Measurements from ENCODE around the gene OAS3.

Gene OAS3

DNA sequence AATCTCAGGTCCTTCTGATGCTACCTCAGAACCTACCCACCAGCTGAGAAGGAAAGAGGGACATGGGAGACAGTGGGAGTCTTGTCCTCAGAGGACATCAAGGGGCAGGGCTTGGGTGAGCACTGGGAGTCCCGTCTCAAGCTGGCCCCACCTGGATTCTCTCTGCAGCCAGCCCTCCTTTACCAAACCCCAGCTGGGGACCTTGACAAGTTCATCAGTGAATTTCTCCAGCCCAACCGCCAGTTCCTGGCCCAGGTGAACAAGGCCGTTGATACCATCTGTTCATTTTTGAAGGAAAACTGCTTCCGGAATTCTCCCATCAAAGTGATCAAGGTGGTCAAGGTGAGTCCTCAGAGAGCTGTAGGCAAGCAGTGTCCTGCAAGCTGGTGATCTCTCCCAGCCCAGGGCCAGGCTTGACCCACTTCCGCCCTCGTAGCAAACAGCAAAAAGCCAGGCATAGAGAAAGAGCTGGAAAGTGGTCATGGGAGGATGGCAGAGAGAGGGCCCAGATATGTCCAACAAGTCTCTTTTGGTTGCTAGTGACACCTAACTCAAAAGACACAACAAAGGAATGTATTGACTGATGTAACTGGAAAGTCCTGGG, 25.9 kb downstream of the OAS3 start:
- Histone ChIP-seq H3K9me3 (ENCODE audit: insufficient read depth, low read length) (no peaks in the 10 kb centered on the region), H3K36me3 (replicated peaks; ENCODE audit: low read depth, low read length) (peaks cover 11% of the 10 kb centered on the region), H3K4me3 (ENCODE audit: low read length) (no peak overlapping the region), H3K4me1 (ENCODE audit: low read length) (no peaks in the 10 kb centered on the region), H2AFZ (ENCODE audit: low read depth, low read length) (no peak overlapping the region), H3K9ac (ENCODE audit: low read length) (no peak overlapping the region), H3K4me2 (ENCODE audit: low read length) (no peak overlapping the region), H3K27ac (ENCODE audit: low read length) (no peak overlapping the region), H3K79me2 (ENCODE audit: low read length) (no peaks in the 10 kb centered on the region), H4K20me1 (ENCODE audit: insufficient read depth, low read length) (no peaks in the 10 kb centered on the region), H3K27me3 (ENCODE audit: low read depth, low read length) (no peaks in the 10 kb centered on the region)
- no peak for TF ChIP-seq EZH2phosphoT487 (IDR thresholded peaks at IDR 0.05; ENCODE audit: low read depth)
- TF ChIP-seq, protein P1, sequence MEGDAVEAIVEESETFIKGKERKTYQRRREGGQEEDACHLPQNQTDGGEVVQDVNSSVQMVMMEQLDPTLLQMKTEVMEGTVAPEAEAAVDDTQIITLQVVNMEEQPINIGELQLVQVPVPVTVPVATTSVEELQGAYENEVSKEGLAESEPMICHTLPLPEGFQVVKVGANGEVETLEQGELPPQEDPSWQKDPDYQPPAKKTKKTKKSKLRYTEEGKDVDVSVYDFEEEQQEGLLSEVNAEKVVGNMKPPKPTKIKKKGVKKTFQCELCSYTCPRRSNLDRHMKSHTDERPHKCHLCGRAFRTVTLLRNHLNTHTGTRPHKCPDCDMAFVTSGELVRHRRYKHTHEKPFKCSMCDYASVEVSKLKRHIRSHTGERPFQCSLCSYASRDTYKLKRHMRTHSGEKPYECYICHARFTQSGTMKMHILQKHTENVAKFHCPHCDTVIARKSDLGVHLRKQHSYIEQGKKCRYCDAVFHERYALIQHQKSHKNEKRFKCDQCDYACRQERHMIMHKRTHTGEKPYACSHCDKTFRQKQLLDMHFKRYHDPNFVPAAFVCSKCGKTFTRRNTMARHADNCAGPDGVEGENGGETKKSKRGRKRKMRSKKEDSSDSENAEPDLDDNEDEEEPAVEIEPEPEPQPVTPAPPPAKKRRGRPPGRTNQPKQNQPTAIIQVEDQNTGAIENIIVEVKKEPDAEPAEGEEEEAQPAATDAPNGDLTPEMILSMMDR (IDR thresholded peaks at IDR 0.05; ENCODE audit: low read depth, low read length), result no peak

DNA sequence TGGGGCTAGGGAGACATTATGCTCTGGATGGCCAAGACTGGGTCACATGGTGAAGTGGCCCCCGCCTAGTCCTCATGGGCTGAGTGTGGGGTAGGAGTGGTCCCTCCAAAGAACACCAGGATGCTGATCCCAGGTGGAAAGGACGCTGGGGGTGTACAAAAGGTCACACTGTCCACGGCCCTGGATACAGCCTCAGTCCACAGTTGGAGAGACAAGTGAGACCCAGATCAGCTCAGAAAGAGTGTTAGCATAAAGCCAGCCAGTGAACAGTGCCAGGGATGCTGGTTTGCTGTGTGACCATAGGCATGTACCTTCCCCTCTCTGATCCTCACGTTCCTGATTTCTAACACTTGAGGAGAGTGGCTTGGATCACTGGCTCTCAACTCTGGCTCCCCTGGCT, 26.6 kb downstream of the OAS3 start:
- TF ChIP-seq, protein P1 (IDR thresholded peaks at IDR 0.05; ENCODE audit: low read depth, low read length), result no peak
- TF ChIP-seq EZH2phosphoT487 (IDR thresholded peaks at IDR 0.05; ENCODE audit: low read depth), result no peak
- H2AFZ ChIP-seq (ENCODE audit: low read depth, low read length), result no peak overlapping the region
- no peak overlapping the region for H3K9ac ChIP-seq (ENCODE audit: low read length)
- no peaks in the 10 kb centered on the region for H3K27me3 ChIP-seq (ENCODE audit: low read depth, low read length)
- no peak overlapping the region for H3K4me3 ChIP-seq (ENCODE audit: low read length)
- H3K4me1 ChIP-seq (ENCODE audit: low read length), result no peaks in the 10 kb centered on the region
- no peak overlapping the region for H3K27ac ChIP-seq (ENCODE audit: low read length)
- H3K79me2 ChIP-seq (ENCODE audit: low read length), result no peaks in the 10 kb centered on the region
- H3K4me2 ChIP-seq (ENCODE audit: low read length), result no peak overlapping the region
- H3K36me3 ChIP-seq (replicated peaks; ENCODE audit: low read depth, low read length), result peaks cover 11% of the 10 kb centered on the region
- no peaks in the 10 kb centered on the region for H4K20me1 ChIP-seq (ENCODE audit: insufficient read depth, low read length)
- no peaks in the 10 kb centered on the region for H3K9me3 ChIP-seq (ENCODE audit: insufficient read depth, low read length)

DNA sequence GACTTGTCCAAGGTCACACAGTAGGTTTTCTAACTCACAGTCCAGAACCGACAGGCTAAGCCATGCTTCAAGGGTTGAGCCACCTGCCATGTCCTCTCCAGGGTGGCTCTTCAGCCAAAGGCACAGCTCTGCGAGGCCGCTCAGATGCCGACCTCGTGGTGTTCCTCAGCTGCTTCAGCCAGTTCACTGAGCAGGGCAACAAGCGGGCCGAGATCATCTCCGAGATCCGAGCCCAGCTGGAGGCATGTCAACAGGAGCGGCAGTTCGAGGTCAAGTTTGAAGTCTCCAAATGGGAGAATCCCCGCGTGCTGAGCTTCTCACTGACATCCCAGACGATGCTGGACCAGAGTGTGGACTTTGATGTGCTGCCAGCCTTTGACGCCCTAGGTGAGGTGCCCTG, 27.4 kb downstream of the OAS3 start:
- Histone ChIP-seq H3K27me3 (ENCODE audit: low read depth, low read length) (no peaks in the 10 kb centered on the region), H3K4me3 (ENCODE audit: low read length) (no peak overlapping the region), H3K27ac (ENCODE audit: low read length) (no peak overlapping the region), H3K79me2 (ENCODE audit: low read length) (no peaks in the 10 kb centered on the region), H3K4me2 (ENCODE audit: low read length) (no peak overlapping the region), H3K9ac (ENCODE audit: low read length) (no peak overlapping the region), H2AFZ (ENCODE audit: low read depth, low read length) (no peak overlapping the region), H3K36me3 (replicated peaks; ENCODE audit: low read depth, low read length) (peaks cover 11% of the 10 kb centered on the region), H3K4me1 (ENCODE audit: low read length) (no peaks in the 10 kb centered on the region), H4K20me1 (ENCODE audit: insufficient read depth, low read length) (no peaks in the 10 kb centered on the region), H3K9me3 (ENCODE audit: insufficient read depth, low read length) (no peaks in the 10 kb centered on the region)
- no peak for TF ChIP-seq EZH2phosphoT487 (IDR thresholded peaks at IDR 0.05; ENCODE audit: low read depth)
- TF ChIP-seq, protein P1 (IDR thresholded peaks at IDR 0.05; ENCODE audit: low read depth, low read length), result no peak

DNA sequence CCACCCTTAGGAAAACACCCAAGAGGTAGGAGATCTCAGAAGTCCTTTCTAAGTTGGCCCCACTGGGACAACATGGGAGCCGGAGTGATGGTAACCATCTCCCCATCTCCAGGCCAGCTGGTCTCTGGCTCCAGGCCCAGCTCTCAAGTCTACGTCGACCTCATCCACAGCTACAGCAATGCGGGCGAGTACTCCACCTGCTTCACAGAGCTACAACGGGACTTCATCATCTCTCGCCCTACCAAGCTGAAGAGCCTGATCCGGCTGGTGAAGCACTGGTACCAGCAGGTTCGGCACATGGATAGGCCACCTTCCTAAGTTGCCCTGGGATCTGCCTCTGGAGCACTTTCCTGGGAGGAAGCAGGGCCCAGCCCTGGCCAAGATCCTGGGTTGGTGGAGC, 29.0 kb downstream of the OAS3 start:
- Histone ChIP-seq H3K4me3 (ENCODE audit: low read length) (no peak overlapping the region), H3K4me1 (ENCODE audit: low read length) (no peaks in the 10 kb centered on the region), H3K27me3 (ENCODE audit: low read depth, low read length) (no peaks in the 10 kb centered on the region), H3K27ac (ENCODE audit: low read length) (no peak overlapping the region), H3K4me2 (ENCODE audit: low read length) (no peak overlapping the region), H2AFZ (ENCODE audit: low read depth, low read length) (no peak overlapping the region), H4K20me1 (ENCODE audit: insufficient read depth, low read length) (no peaks in the 10 kb centered on the region), H3K9ac (ENCODE audit: low read length) (no peak overlapping the region), H3K36me3 (replicated peaks; ENCODE audit: low read depth, low read length) (no peaks in the 10 kb centered on the region), H3K9me3 (ENCODE audit: insufficient read depth, low read length) (no peaks in the 10 kb centered on the region), H3K79me2 (ENCODE audit: low read length) (no peaks in the 10 kb centered on the region)
- TF ChIP-seq, protein P1 (IDR thresholded peaks at IDR 0.05; ENCODE audit: low read depth, low read length), result no peak
- no peak for TF ChIP-seq EZH2phosphoT487 (IDR thresholded peaks at IDR 0.05; ENCODE audit: low read depth)

Measured in OCI-LY3 (cell line).